Liver (tissue), 3 donors: ENCODE results near the gene CPLX4.

Experiments
- CTCF ChIP-seq: fragments of 150-350 bp; IDR thresholded peaks from 2 replicates; pipeline ENCODE4 v1.5.1; 2017; ENCODE audit warnings: improper control_type of control experiment, low read depth, low read length; ENCODE audit not compliant: missing input control
- GABPA ChIP-seq, 2 donors: IDR thresholded peaks in 1 of 2; conservative IDR thresholded peaks in 1 of 2; 2 replicates each; pipeline ENCODE4 v1.6.1; 2016; ENCODE audit warnings: antibody characterized with exemption in 2 of 2, mild to moderate bottlenecking in 1 of 2, moderate library complexity in 1 of 2
- JUND ChIP-seq, 2 donors: IDR thresholded peaks; 2 replicates each; pipeline ENCODE4 v1.6.1; 2016; ENCODE audit warnings: antibody characterized with exemption in 2 of 2
- MAX ChIP-seq: IDR thresholded peaks from 2 replicates; pipeline ENCODE4 v1.6.1; 2016; ENCODE audit warnings: antibody characterized with exemption
- YY1 ChIP-seq: IDR thresholded peaks from 2 replicates; pipeline ENCODE4 v1.6.1; 2016; ENCODE audit warnings: antibody characterized with exemption, mild to moderate bottlenecking
- donor health status: healthy.
- donor health status: healthy.

GRCh38 chr18:59343926-59344325 is 25.5 kb upstream of the CPLX4 start:
- TF ChIP-seq JUND (IDR thresholded peaks at IDR 0.05) (no peak), MAX (no peak), CTCF (no peak), GABPA (IDR thresholded peaks at IDR 0.05 in 1 of 2, conservative IDR thresholded peaks at IDR 0.05 in 1 of 2) (no peak), YY1 (no peak)
